SH-SY5Y (cell line): Measurements from ENCODE around the gene CDKN2D.

Source experiments
- GATA2 ChIP-seq: IDR thresholded peaks from 2 replicates; pipeline ENCODE4 v1.6.1; 2011; ENCODE audit warnings: mild to moderate bottlenecking, low read depth, low read length
- GATA3 ChIP-seq: IDR thresholded peaks from 2 replicates; pipeline ENCODE4 v1.6.1; 2011; ENCODE audit warnings: low read depth, mild to moderate bottlenecking, low read length, moderate library complexity

- TF ChIP-seq GATA3 (no peak), GATA2 (0 out of 2 replicates have a peak, but pooled peaks have one; percentile 5)
Measured at GRCh38 chr19:10602330-10603083, 33.7 kb upstream of the CDKN2D start.
